Measurements from ENCODE around the gene EIF4E2. TPM values are rescaled to one million over a fixed set of nuclear protein-coding genes. Genes with fewer than 3 reads are reported as not detected.

The EIF4E2 gene
- polyA plus RNA-seq: 10 to 100 TPM; 42.4 to 60.2 (median 44.0) TPM

GRCh38 chr2:232550354-232551249 is at the start of gene EIF4E2, which contains the start of gene TIGD1:
Gene EIF4E2 (plus strand): TSS chr2:232550689. CDS start chr2:232550725, 36 bp downstream.
Gene TIGD1 (minus strand): TSS chr2:232550557. CDS start chr2:232549882, 675 bp downstream.
- 0 to 1% (median 1%) methylated on average over 64 to 81 of the region's 81 CpGs for WGBS, 3 donors
- peak within 1 kb of the TSS; percentile 94 for H3K27ac ChIP-seq (ENCODE audit: low read depth, low read length)

- no peak overlapping the region for H3K27ac ChIP-seq (ENCODE audit: low read depth, low read length)
- WGBS, 3 donors: 56 to 79% (median 77%) methylated on average over 9 of the region's 9 CpGs
Measured at GRCh38 chr2:232501331-232501771, 49.1 kb upstream of the EIF4E2 start.

- H3K27ac ChIP-seq (ENCODE audit: low read depth, low read length): no peak overlapping the region
- 39 to 51% (median 41%) methylated on average over 10 of the region's 10 CpGs for WGBS, 3 donors
Measured at GRCh38 chr2:232501794-232502390, 48.6 kb upstream of the EIF4E2 start.

GRCh38 chr2:232502511-232502910 is 48.0 kb upstream of the EIF4E2 start:
- WGBS, 3 donors: 13 to 31% (median 17%) methylated on average over 20 of the region's 21 CpGs
- no peak overlapping the region for H3K27ac ChIP-seq (ENCODE audit: low read depth, low read length)

GRCh38 chr2:232502911-232503808 is 47.3 kb upstream of the EIF4E2 start:
- 1 to 15% (median 1%) methylated on average over 49 to 74 of the region's 75 CpGs for WGBS, 3 donors
- H3K27ac ChIP-seq (ENCODE audit: low read depth, low read length): no peak overlapping the region

- H3K27ac ChIP-seq (ENCODE audit: low read depth, low read length): no peak overlapping the region
- WGBS, 3 donors: 24 to 68% (median 27%) methylated on average over 16 of the region's 16 CpGs
Measured at GRCh38 chr2:232503809-232504323, 46.6 kb upstream of the EIF4E2 start.

GRCh38 chr2:232504438-232504837 is 46.1 kb upstream of the EIF4E2 start:
- WGBS, 3 donors: 82 to 85% (median 83%) methylated on average over 2 of the region's 2 CpGs

GRCh38 chr2:232505856-232506255 is 44.6 kb upstream of the EIF4E2 start:
- H3K27ac ChIP-seq (ENCODE audit: low read depth, low read length): no peak overlapping the region
- 51 to 53% (median 51%) methylated on average over 10 of the region's 10 CpGs for WGBS, 3 donors

More at GRCh38 chr2:232504438-232504837, 46.1 kb upstream of the EIF4E2 start:
- no peak overlapping the region for H3K27ac ChIP-seq (ENCODE audit: low read depth, low read length)

GRCh38 chr2:232506709-232507108 is 43.8 kb upstream of the EIF4E2 start:
- no peak overlapping the region for H3K27ac ChIP-seq (ENCODE audit: low read depth, low read length)
- 65 to 76% (median 72%) methylated on average over 4 of the region's 4 CpGs for WGBS, 3 donors

GRCh38 chr2:232508251-232508650 is 42.2 kb upstream of the EIF4E2 start:
- H3K27ac ChIP-seq (ENCODE audit: low read depth, low read length): no peak overlapping the region
- 77 to 87% (median 84%) methylated on average over 7 of the region's 7 CpGs for WGBS, 3 donors

- no peak overlapping the region for H3K27ac ChIP-seq (ENCODE audit: low read depth, low read length)
- WGBS, 3 donors: 39 to 60% (median 46%) methylated on average over 11 of the region's 11 CpGs
Measured at GRCh38 chr2:232511336-232511890, 39.1 kb upstream of the EIF4E2 start.

GRCh38 chr2:232512602-232513001 is 37.9 kb upstream of the EIF4E2 start:
- 69 to 76% (median 73%) methylated on average over 10 of the region's 10 CpGs for WGBS, 3 donors
- no peak overlapping the region for H3K27ac ChIP-seq (ENCODE audit: low read depth, low read length)

- no peak overlapping the region for H3K27ac ChIP-seq (ENCODE audit: low read depth, low read length)
- WGBS, 3 donors: 67 to 79% (median 79%) methylated on average over 5 of the region's 5 CpGs
Measured at GRCh38 chr2:232513353-232513752, 37.1 kb upstream of the EIF4E2 start.

- WGBS, 3 donors: 91 to 93% (median 92%) methylated on average over 7 of the region's 7 CpGs
Measured at GRCh38 chr2:232515639-232516038, 34.9 kb upstream of the EIF4E2 start.

GRCh38 chr2:232516551-232516950 is 33.9 kb upstream of the EIF4E2 start:
- 81 to 91% (median 84%) methylated on average over 3 of the region's 3 CpGs for WGBS, 3 donors
- H3K27ac ChIP-seq (ENCODE audit: low read depth, low read length): no peak overlapping the region

More at GRCh38 chr2:232515639-232516038, 34.9 kb upstream of the EIF4E2 start:
- no peak overlapping the region for H3K27ac ChIP-seq (ENCODE audit: low read depth, low read length)

- no peak overlapping the region for H3K27ac ChIP-seq (ENCODE audit: low read depth, low read length)
- 73% methylated on average over 6 of the region's 6 CpGs for WGBS, 3 donors
Measured at GRCh38 chr2:232518844-232519243, 31.6 kb upstream of the EIF4E2 start.

GRCh38 chr2:232519581-232520438 is 30.7 kb upstream of the EIF4E2 start, which contains the start of gene PRSS56:
Gene PRSS56 (plus strand): TSS chr2:232520388. CDS start chr2:232520599, 211 bp downstream.
- no peak within 1 kb of the TSS for H3K27ac ChIP-seq (ENCODE audit: low read depth, low read length)
- WGBS, 3 donors: 54 to 59% (median 57%) methylated on average over 17 to 19 of the region's 19 CpGs
